GM21619 (cell line): ENCODE results near the gene SPTLC2.
"Not testable (repeated sequence)": the region's sequence is repeated elsewhere in the genome, so short reads cannot be mapped to it uniquely, and the experiment has no call there.

ENCODE experiments used
- ATAC-seq: cut with Tn5 transposase; IDR thresholded peaks from one replicate; pipeline ENCODE4 v1.9.1; 2021; ENCODE audit not compliant: unreplicated experiment

The SPTLC2 gene

GRCh38 chr14:77590845-77591485, 25.5 kb downstream of the SPTLC2 start:
- ATAC-seq, result no peak

GRCh38 chr14:77589099-77589498, 27.3 kb downstream of the SPTLC2 start:
- no peak for ATAC-seq

GRCh38 chr14:77588411-77589025, 27.9 kb downstream of the SPTLC2 start:
- ATAC-seq, result not testable (repeated sequence)

- no peak for ATAC-seq
These were observed 31.1 kb downstream of the SPTLC2 start for GRCh38 chr14:77585385-77585784.

- ATAC-seq, result no peak
These were observed 31.6 kb downstream of the SPTLC2 start for GRCh38 chr14:77584809-77585208.

GRCh38 chr14:77583657-77584056, 32.8 kb downstream of the SPTLC2 start:
- ATAC-seq, result no peak

- ATAC-seq, result no peak
These were observed 33.9 kb downstream of the SPTLC2 start for GRCh38 chr14:77582511-77582910.

GRCh38 chr14:77580964-77581505, 35.4 kb downstream of the SPTLC2 start:
- ATAC-seq, result peak; percentile 96

- no peak for ATAC-seq
These were observed 36.0 kb downstream of the SPTLC2 start for GRCh38 chr14:77580477-77580876.

GRCh38 chr14:77579780-77580179, 36.7 kb downstream of the SPTLC2 start:
- ATAC-seq, result no peak

- no peak for ATAC-seq
These were observed 37.4 kb downstream of the SPTLC2 start for GRCh38 chr14:77579065-77579464.

- no peak for ATAC-seq
These were observed 41.9 kb downstream of the SPTLC2 start for GRCh38 chr14:77574446-77575115.

- no peak for ATAC-seq
These were observed 42.5 kb downstream of the SPTLC2 start for GRCh38 chr14:77573964-77574363.

GRCh38 chr14:77570706-77571268, 45.6 kb downstream of the SPTLC2 start:
- no peak for ATAC-seq

GRCh38 chr14:77565994-77566305, 50.5 kb downstream of the SPTLC2 start:
- no peak for ATAC-seq

- no peak for ATAC-seq
These were observed 51.0 kb downstream of the SPTLC2 start for GRCh38 chr14:77565289-77565993.

GRCh38 chr14:77562681-77563080, 53.8 kb downstream of the SPTLC2 start:
- ATAC-seq, result no peak

- ATAC-seq, result no peak
These were observed 54.6 kb downstream of the SPTLC2 start for GRCh38 chr14:77561881-77562280.

- no peak for ATAC-seq
These were observed 57.1 kb downstream of the SPTLC2 start for GRCh38 chr14:77559381-77559780.

GRCh38 chr14:77557391-77557790, 59.0 kb downstream of the SPTLC2 start:
- ATAC-seq, result no peak

GRCh38 chr14:77556946-77557345, 59.5 kb downstream of the SPTLC2 start:
- no peak for ATAC-seq
